HL-60 (cell line): ENCODE data around the gene ERGIC1.

ENCODE experiments used
- POLR2AphosphoS5 ChIP-seq: IDR thresholded peaks from 2 replicates; pipeline ENCODE4 v1.6.1; 2012; ENCODE audit warnings: low read depth
- REST ChIP-seq: IDR thresholded peaks from 2 replicates; pipeline ENCODE4 v1.6.1; 2012; ENCODE audit warnings: low read depth; ENCODE audit not compliant: insufficient replicate concordance
- TF ChIP-seq, protein P1 (sequence below): IDR thresholded peaks from one replicate; pipeline ENCODE4 v1.5.1; 2011; ENCODE audit warnings: low read length, control low read depth, inconsistent platforms; ENCODE audit not compliant: insufficient read depth

DNA sequence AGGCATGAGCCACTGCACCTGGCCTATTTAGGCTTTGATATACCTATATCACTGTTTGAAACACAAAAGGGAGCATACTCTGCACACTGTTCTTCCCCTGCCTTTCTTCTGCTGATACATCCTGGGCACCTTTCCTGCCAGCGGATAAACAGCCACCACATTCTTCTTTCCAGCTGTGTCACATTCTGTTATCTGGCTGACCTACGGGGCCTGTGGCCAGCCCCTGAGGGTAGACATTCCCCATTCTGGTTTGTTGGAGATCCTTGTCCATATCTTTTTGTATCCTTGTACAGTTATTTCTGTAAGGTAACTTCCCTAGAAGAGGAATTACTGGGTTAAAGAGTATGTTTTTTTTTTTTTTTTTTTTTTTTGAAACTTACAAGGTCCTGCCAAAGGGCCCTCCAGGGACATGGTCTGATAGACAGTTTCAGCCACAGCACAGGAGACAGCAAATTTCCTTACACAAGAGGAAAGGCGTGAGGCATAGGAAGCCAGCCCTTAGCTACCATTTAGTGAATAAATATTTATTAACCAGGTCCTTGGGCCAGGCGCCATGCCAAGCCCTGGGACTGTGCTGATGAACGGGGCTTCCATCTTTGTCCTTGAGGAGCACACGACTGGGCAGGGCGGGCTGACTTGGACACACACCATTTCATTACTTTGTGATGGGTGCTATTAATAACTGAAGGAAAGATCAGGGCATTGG lies 57.8 kb downstream of the ERGIC1 start:
- TF ChIP-seq POLR2AphosphoS5, result no peak
- no peak for TF ChIP-seq REST
- TF ChIP-seq, protein P1, sequence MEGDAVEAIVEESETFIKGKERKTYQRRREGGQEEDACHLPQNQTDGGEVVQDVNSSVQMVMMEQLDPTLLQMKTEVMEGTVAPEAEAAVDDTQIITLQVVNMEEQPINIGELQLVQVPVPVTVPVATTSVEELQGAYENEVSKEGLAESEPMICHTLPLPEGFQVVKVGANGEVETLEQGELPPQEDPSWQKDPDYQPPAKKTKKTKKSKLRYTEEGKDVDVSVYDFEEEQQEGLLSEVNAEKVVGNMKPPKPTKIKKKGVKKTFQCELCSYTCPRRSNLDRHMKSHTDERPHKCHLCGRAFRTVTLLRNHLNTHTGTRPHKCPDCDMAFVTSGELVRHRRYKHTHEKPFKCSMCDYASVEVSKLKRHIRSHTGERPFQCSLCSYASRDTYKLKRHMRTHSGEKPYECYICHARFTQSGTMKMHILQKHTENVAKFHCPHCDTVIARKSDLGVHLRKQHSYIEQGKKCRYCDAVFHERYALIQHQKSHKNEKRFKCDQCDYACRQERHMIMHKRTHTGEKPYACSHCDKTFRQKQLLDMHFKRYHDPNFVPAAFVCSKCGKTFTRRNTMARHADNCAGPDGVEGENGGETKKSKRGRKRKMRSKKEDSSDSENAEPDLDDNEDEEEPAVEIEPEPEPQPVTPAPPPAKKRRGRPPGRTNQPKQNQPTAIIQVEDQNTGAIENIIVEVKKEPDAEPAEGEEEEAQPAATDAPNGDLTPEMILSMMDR, result no peak
